ENCODE results near the gene CNDP2.
A peak's percentile ranks its signal among the peaks of the same experiment; 100 is the strongest.
"Not testable (repeated sequence)": the region's sequence is repeated elsewhere in the genome, so short reads cannot be mapped to it uniquely, and the experiment has no call there.

Gene CNDP2

GRCh38 chr18:74540652-74541421 is 44.7 kb downstream of the CNDP2 start:
- no peak for DNase-seq

- no peak for DNase-seq
Measured at GRCh38 chr18:74541703-74542555, 45.8 kb downstream of the CNDP2 start.

- DNase-seq: no peak
Measured at GRCh38 chr18:74544898-74545297, 48.7 kb downstream of the CNDP2 start.

GRCh38 chr18:74546007-74546406 is 49.8 kb downstream of the CNDP2 start:
- DNase-seq: no peak

- DNase-seq: no peak
Measured at GRCh38 chr18:74546751-74547530, 50.8 kb downstream of the CNDP2 start.

GRCh38 chr18:74547860-74548259 is 51.7 kb downstream of the CNDP2 start:
- no peak for DNase-seq

- no peak for DNase-seq
Measured at GRCh38 chr18:74549591-74550104, 53.5 kb downstream of the CNDP2 start.

GRCh38 chr18:74550886-74551285 is 54.7 kb downstream of the CNDP2 start:
- DNase-seq: no peak

- no peak for DNase-seq
Measured at GRCh38 chr18:74551452-74551851, 55.3 kb downstream of the CNDP2 start.

- peak; percentile 72 for DNase-seq
Measured at GRCh38 chr18:74551936-74552555, 55.9 kb downstream of the CNDP2 start.

GRCh38 chr18:74556126-74556525 is 60.0 kb downstream of the CNDP2 start:
- DNase-seq: no peak

- no peak for DNase-seq
Measured at GRCh38 chr18:74558096-74558495, 61.9 kb downstream of the CNDP2 start.

GRCh38 chr18:74562131-74562730 is 66.1 kb downstream of the CNDP2 start:
- DNase-seq: no peak

- DNase-seq: no peak
Measured at GRCh38 chr18:74562775-74563174, 66.6 kb downstream of the CNDP2 start.

- DNase-seq: no peak
Measured at GRCh38 chr18:74563999-74564398, 67.8 kb downstream of the CNDP2 start.

- DNase-seq: not testable (repeated sequence)
Measured at GRCh38 chr18:74565164-74565563, 69.0 kb downstream of the CNDP2 start.

GRCh38 chr18:74565993-74566392 is 69.8 kb downstream of the CNDP2 start:
- DNase-seq: not testable (repeated sequence)

- no peak for DNase-seq
Measured at GRCh38 chr18:74567822-74568221, 71.7 kb downstream of the CNDP2 start.

- no peak for DNase-seq
Measured at GRCh38 chr18:74569401-74569800, 73.2 kb downstream of the CNDP2 start.

GRCh38 chr18:74570266-74570665 is 74.1 kb downstream of the CNDP2 start:
- DNase-seq: no peak

GRCh38 chr18:74571895-74572680 is 75.9 kb downstream of the CNDP2 start:
- no peak for DNase-seq
